Heart left ventricle (tissue), 16 donors: ENCODE data around the gene C8G. TPM values are rescaled to one million over a fixed set of nuclear protein-coding genes. Genes with fewer than 3 reads are reported as not detected.

Experiments
- ATAC-seq, 4 donors: fragments of 200-7000 bp; cut with Tn5 transposase; one replicate each; pipeline ENCODE4 v1.9.1; 2020 to 2022; ENCODE audit warnings: moderate library complexity in 4 of 4, mild to moderate bottlenecking in 3 of 4, moderate number of reproducible peaks in 1 of 4
- DNase-seq, 5 donors: peaks; one replicate each; pipeline ENCODE4 v3.0.0-alpha.2; 2020
- H3K27ac ChIP-seq, 12 donors: fragments of 200-600 bp; sonication (generic) in 4 of 12; one replicate each; pipeline versions ENCODE4 v1.5.0 to v1.8.0; 2016 to 2022; ENCODE audit warnings: mild to moderate bottlenecking in 2 of 12
- H3K27me3 ChIP-seq, 9 donors: fragments of 200-600 bp; sonication (generic) in 2 of 9; one replicate each; pipeline versions ENCODE4 v1.5.1 to v1.8.0; 2016 to 2022; ENCODE audit warnings: mild to moderate bottlenecking in 3 of 9
- H3K36me3 ChIP-seq, 9 donors: fragments of 200-600 bp; sonication (generic) in 2 of 9; one replicate each; pipeline versions ENCODE4 v1.5.0 to v1.8.0; 2018 to 2022; ENCODE audit warnings: mild to moderate bottlenecking in 2 of 9
- H3K4me1 ChIP-seq, 12 donors: fragments of 200-600 bp; sonication (generic) in 4 of 12; one replicate each; pipeline versions ENCODE4 v1.5.0 to v1.8.0; 2016 to 2022; ENCODE audit warnings: mild to moderate bottlenecking in 3 of 12
- H3K4me3 ChIP-seq, 12 donors: fragments of 200-600 bp; sonication (generic) in 4 of 12; one replicate each; pipeline versions ENCODE4 v1.5.0 to v1.8.0; 2017 to 2022; ENCODE audit warnings: mild to moderate bottlenecking in 9 of 12, moderate library complexity in 4 of 12
- H3K9me3 ChIP-seq, 12 donors: fragments of 200-600 bp; sonication (generic) in 4 of 12; one replicate each; pipeline versions ENCODE4 v1.5.0 to v1.8.0; 2016 to 2022; ENCODE audit warnings: mild to moderate bottlenecking in 1 of 12
- CTCF ChIP-seq, 12 donors: fragments of 200-600 bp; sonication (generic) in 4 of 12; IDR thresholded peaks; one replicate each; pipeline versions ENCODE4 v1.5.0 to v1.8.0; 2018 to 2022; ENCODE audit warnings: antibody characterized with exemption in 12 of 12, mild to moderate bottlenecking in 5 of 12
- POLR2A ChIP-seq, 2 donors: fragments of 450-650 bp; IDR thresholded peaks; one replicate each; pipeline ENCODE4 v1.6.1; 2017; ENCODE audit warnings: antibody characterized with exemption in 2 of 2, mild to moderate bottlenecking in 2 of 2, moderate library complexity in 2 of 2
- WGBS, 4 donors: extraction: QIAGEN DNeasy Blood & Tissue Kit in 2 of 4; methylation state at CpG; one replicate each; pipeline versions ENCODE4 v1.1.5 to v1.1.7; 2013 to 2018; 5-methylcytosine and 5-hydroxymethylcytosine counted together
- intact Hi-C, 10 donors: fragments of 100-400 bp; cut with DNase I; formaldehyde crosslinking; loops; one replicate each; pipeline versions ENCODE4 v1.11.1 to v1.14.2; 2022
- polyA plus RNA-seq, 2 donors: library from polyadenylated mRNA; stranded (reverse); fragments of 200-250 nt; gene quantifications; one replicate each; pipeline ENCODE4 v1.2.3, GENCODE V29; 2013
- total RNA-seq, 9 donors: library from RNA; depleted of rRNA in 2 of 9; stranded (reverse); fragments of >200 nt in 2 of 9; fragmentation: NEBNext Ultra II Directional in 3 of 9; extraction: Animal tissue kit (Norgen Biotek cat#: 25700) in 3 of 9; gene quantifications; one replicate each; pipeline versions ENCODE4 v1.1.0 to v1.2.4, GENCODE V29; 2016 to 2023
- donor health status: ischemic (EF 13 %, LVEDD 7.1; RV severe dilation, severe dysfunction).
- donor health status: healthy with polysubstance abuse.
- donor health status: DM: no; HTN: yes; CAD: no.
- donor health status: DM: no; HTN: no; CAD: no.
- donor health status: ischemic (EF 25% LVEDD 6.9; RV normal size, moderate dysfunction).
- donor health status: ischemic (EF 25% LVEDD 5.7; RV mildly dilated, moderate dysfunction).
- donor health status: healthy.
- donor health status: DM: yes; HTN: yes; CAD: no.
- donor health status: ischemic (EF 35%, LVEDD 5.7; RV mildly dilated, moderate dysfunction).
- donor health status: nonischemic (EF 11% LVEDD 7.7; RV severe dilation, severe dysfunction).
- donor health status: DM: yes; HTN: yes; CAD: no.
- donor health status: PGD.
- donor health status: ischemic (EF 29% LVEDD 5.4; RV normal size, mild dysfunction).
- donor health status: nonischemic (EF 23%, LVEDD 6.1; RV moderate dilation, normal function).

The C8G gene
- total and polyA plus RNA-seq, 11 donors, result 1.0 to 3.7 (median 1.5) TPM; not detected in 2

- Histone ChIP-seq H3K27me3 (no peaks in the 10 kb centered on the region), H3K4me3 (no peak overlapping the region), H3K4me1 (peaks cover 0 to 23% (median 9%) of the 10 kb centered on the region in 12 donors), H3K36me3 (no peaks in the 10 kb centered on the region), H3K9me3 (no peaks in the 10 kb centered on the region), H3K27ac (no peak overlapping the region)
- TF ChIP-seq POLR2A (IDR thresholded peaks at IDR 0.05) (no peak), CTCF (IDR thresholded peaks at IDR 0.05) (no peak)
- ATAC-seq (no peak), DNase-seq (no peak)
- WGBS, 4 donors, result 91 to 99% (median 97%) methylated on average over 4 of the region's 4 CpGs
- intact Hi-C loops, result loop anchor here in 1 of 10 donors (1.0 kb wide), 1 partner anchor 16 kb away; no protein-coding TSS in a partner anchor
Observed at GRCh38 chr9:136956604-136957003, 11.6 kb downstream of the C8G start.

- intact Hi-C loops, result no loop called here
- ATAC-seq (no peak), DNase-seq (no peak)
- TF ChIP-seq CTCF (IDR thresholded peaks at IDR 0.05) (no peak), POLR2A (IDR thresholded peaks at IDR 0.05) (no peak)
- no peaks in the 10 kb centered on the region for H3K9me3 ChIP-seq
- H3K4me1 ChIP-seq, result peaks cover 0 to 18% (median 12%) of the 10 kb centered on the region in 12 donors
- WGBS, 4 donors, result 87 to 98% (median 93%) methylated on average over 1 of the region's 1 CpG
- H3K27ac ChIP-seq, result no peak overlapping the region
- H3K27me3 ChIP-seq, result no peaks in the 10 kb centered on the region
- H3K36me3 ChIP-seq, result no peaks in the 10 kb centered on the region
- H3K4me3 ChIP-seq, result no peak overlapping the region
Observed at GRCh38 chr9:136957461-136957860, 12.4 kb downstream of the C8G start.

GRCh38 chr9:136957901-136958300 is 12.9 kb downstream of the C8G start:
- H3K9me3 ChIP-seq, result no peaks in the 10 kb centered on the region
- H3K27ac ChIP-seq, result no peak overlapping the region
- H3K36me3 ChIP-seq, result no peaks in the 10 kb centered on the region
- WGBS, 4 donors, result 85 to 94% (median 92%) methylated on average over 5 to 6 of the region's 6 CpGs
- intact Hi-C loops, result no loop called here
- DNase-seq (peak in 1 of 5 donors; percentile 25), ATAC-seq (no peak)
- H3K27me3 ChIP-seq, result no peaks in the 10 kb centered on the region
- H3K4me3 ChIP-seq, result no peak overlapping the region
- TF ChIP-seq POLR2A (IDR thresholded peaks at IDR 0.05), result no peak
- TF ChIP-seq CTCF (IDR thresholded peaks at IDR 0.05), result no peak
- H3K4me1 ChIP-seq, result peaks cover 0 to 17% (median 12%) of the 10 kb centered on the region in 12 donors

- TF ChIP-seq POLR2A (IDR thresholded peaks at IDR 0.05), result no peak
- TF ChIP-seq CTCF (IDR thresholded peaks at IDR 0.05), result no peak
- intact Hi-C loops, result no loop called here
Observed at GRCh38 chr9:136958473-136958872, 13.4 kb downstream of the C8G start.

More at GRCh38 chr9:136958473-136958872, 13.4 kb downstream of the C8G start:
- DNase-seq (no peak), ATAC-seq (no peak)
- WGBS, 4 donors, result 93 to 100% (median 95%) methylated on average over 1 to 7 of the region's 7 CpGs; no CpG with 5 or more reads in 1 of the 4 donors
- H3K27ac ChIP-seq, result no peak overlapping the region
- no peak overlapping the region for H3K4me3 ChIP-seq
- no peaks in the 10 kb centered on the region for H3K9me3 ChIP-seq
- H3K4me1 ChIP-seq, result peaks cover 0 to 23% (median 12%) of the 10 kb centered on the region in 12 donors
- H3K27me3 ChIP-seq, result no peaks in the 10 kb centered on the region
- H3K36me3 ChIP-seq, result no peaks in the 10 kb centered on the region
